GM12874 (cell line): ENCODE data around the gene ITPR3.

Experiments used
- CTCF ChIP-seq: IDR thresholded peaks from 2 replicates; pipeline ENCODE4 v1.5.1; 2011; ENCODE audit warnings: low read depth, mild to moderate bottlenecking, control low read depth, low read length, moderate library complexity; ENCODE audit not compliant: insufficient read depth

The ITPR3 gene

GRCh38 chr6:33628401-33628964 lies 7.4 kb downstream of the ITPR3 start:
- TF ChIP-seq CTCF, result no peak

GRCh38 chr6:33630014-33630413 lies 8.9 kb downstream of the ITPR3 start:
- no peak for TF ChIP-seq CTCF

- TF ChIP-seq CTCF, result no peak
Observed at GRCh38 chr6:33631971-33632557, 10.9 kb downstream of the ITPR3 start.

GRCh38 chr6:33632558-33633039 lies 11.5 kb downstream of the ITPR3 start:
- TF ChIP-seq CTCF, result peak; percentile 83

- TF ChIP-seq CTCF, result no peak
Observed at GRCh38 chr6:33633084-33633461, 12.0 kb downstream of the ITPR3 start.

GRCh38 chr6:33633462-33634158 lies 12.5 kb downstream of the ITPR3 start:
- no peak for TF ChIP-seq CTCF

- TF ChIP-seq CTCF, result no peak
Observed at GRCh38 chr6:33634161-33634727, 13.1 kb downstream of the ITPR3 start.
